Measurements from ENCODE around the gene DNAJC13. TPM values are rescaled to one million over a fixed set of nuclear protein-coding genes. Genes with fewer than 3 reads are reported as not detected.

The DNAJC13 gene
- total RNA-seq, 1 experiment from 2014 or later, result 18.1 TPM

DNA sequence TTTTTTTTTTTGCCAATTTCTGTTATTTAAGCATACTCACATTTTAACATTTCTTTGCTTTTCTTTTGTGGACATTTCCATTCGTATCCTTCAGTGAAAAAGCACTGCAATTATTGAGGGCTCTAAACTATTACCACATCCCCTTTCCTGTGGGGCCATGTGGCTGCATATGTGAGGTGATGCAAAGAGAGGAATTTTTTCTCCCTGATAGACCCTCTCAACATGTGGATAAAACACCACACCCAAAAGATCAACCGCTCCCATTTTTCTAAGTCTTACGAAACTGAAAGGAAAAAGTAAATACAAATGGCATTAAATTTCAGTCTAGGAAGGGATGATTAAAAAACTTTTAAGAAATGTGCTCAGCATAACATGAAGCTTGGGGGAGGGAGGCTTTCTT is 68.8 kb downstream of the DNAJC13 start:
- no peak overlapping the region for H4K8ac ChIP-seq (replicated peaks; ENCODE audit: insufficient read length, low read depth, low read length)
- no peak overlapping the region for H2BK15ac ChIP-seq (ENCODE audit: low read depth, low read length)
- Mint-ChIP-seq H3K36me3 (ENCODE audit: insufficient read depth in 1 of 3, low read depth in 3 of 3) (peaks cover 0 to 36% (median 18%) of the 10 kb centered on the region in 3 experiments; a peak in 5 of 7 replicates), H3K27ac (no peak overlapping the region; a peak in 1 of 7 replicates), H3K4me1 (no peaks in the 10 kb centered on the region), H3K27me3 (ENCODE audit: low read depth) (no peaks in the 10 kb centered on the region), H3K4me3 (no peak overlapping the region), H3K9me3 (no peaks in the 10 kb centered on the region)
- no peaks in the 10 kb centered on the region for H3K79me1 ChIP-seq (ENCODE audit: insufficient read depth, low read depth, low read length, poor library complexity, severe bottlenecking)
- no peak overlapping the region for H3K56ac ChIP-seq (ENCODE audit: insufficient read length, low read depth, low read length)
- no peaks in the 10 kb centered on the region for H3K23me2 ChIP-seq (ENCODE audit: insufficient read length, low read depth, low read length, poor library complexity, severe bottlenecking)
- H3K27me3 ChIP-seq (ENCODE audit: insufficient read depth, low read length), result no peaks in the 10 kb centered on the region
- H3K4me1 ChIP-seq (ENCODE audit: insufficient read depth, low read length), result no peaks in the 10 kb centered on the region
- no peak overlapping the region for H3K14ac ChIP-seq (ENCODE audit: insufficient read depth, low read length)
- no peak overlapping the region for H3K9ac ChIP-seq (ENCODE audit: extremely low read depth, insufficient read length, low read length)
- H4K91ac ChIP-seq (ENCODE audit: insufficient read length, low read depth, low read length), result no peak overlapping the region
- TF ChIP-seq, protein P1, sequence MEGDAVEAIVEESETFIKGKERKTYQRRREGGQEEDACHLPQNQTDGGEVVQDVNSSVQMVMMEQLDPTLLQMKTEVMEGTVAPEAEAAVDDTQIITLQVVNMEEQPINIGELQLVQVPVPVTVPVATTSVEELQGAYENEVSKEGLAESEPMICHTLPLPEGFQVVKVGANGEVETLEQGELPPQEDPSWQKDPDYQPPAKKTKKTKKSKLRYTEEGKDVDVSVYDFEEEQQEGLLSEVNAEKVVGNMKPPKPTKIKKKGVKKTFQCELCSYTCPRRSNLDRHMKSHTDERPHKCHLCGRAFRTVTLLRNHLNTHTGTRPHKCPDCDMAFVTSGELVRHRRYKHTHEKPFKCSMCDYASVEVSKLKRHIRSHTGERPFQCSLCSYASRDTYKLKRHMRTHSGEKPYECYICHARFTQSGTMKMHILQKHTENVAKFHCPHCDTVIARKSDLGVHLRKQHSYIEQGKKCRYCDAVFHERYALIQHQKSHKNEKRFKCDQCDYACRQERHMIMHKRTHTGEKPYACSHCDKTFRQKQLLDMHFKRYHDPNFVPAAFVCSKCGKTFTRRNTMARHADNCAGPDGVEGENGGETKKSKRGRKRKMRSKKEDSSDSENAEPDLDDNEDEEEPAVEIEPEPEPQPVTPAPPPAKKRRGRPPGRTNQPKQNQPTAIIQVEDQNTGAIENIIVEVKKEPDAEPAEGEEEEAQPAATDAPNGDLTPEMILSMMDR (conservative IDR thresholded peaks at IDR 0.05), result no peak
- no peak overlapping the region for H3K23ac ChIP-seq (ENCODE audit: insufficient read length, low read depth, low read length)
- no peak overlapping the region for H2BK5ac ChIP-seq (ENCODE audit: insufficient read length, low read length)
- no peak overlapping the region for H2BK12ac ChIP-seq (ENCODE audit: insufficient read length, low read depth, low read length)
- no peaks in the 10 kb centered on the region for H3K9me3 ChIP-seq (ENCODE audit: control insufficient read depth, low read depth, low read length)
- H2AK5ac ChIP-seq (ENCODE audit: insufficient read length, low read length), result no peak overlapping the region
- no peak overlapping the region for H3K18ac ChIP-seq (ENCODE audit: insufficient read length, low read depth, low read length)
- no peak overlapping the region for H2BK120ac ChIP-seq (ENCODE audit: low read depth, low read length, poor library complexity, severe bottlenecking)
- H3K4me2 ChIP-seq (ENCODE audit: insufficient read depth, insufficient read length, low read length), result no peak overlapping the region
- H3K79me2 ChIP-seq (ENCODE audit: insufficient read depth, low read length), result no peaks in the 10 kb centered on the region
- no peak overlapping the region for H2BK20ac ChIP-seq (ENCODE audit: low read depth, low read length, poor library complexity, severe bottlenecking)
- no peak overlapping the region for H3K4ac ChIP-seq (ENCODE audit: low read depth, low read length)
- no CpG with 5 or more reads among the region's 3 CpGs for WGBS (ENCODE audit: extremely low coverage, insufficient read length, low lambda C conversion rate)
- H3K27ac ChIP-seq (ENCODE audit: insufficient read length, low read depth, low read length), result no peak overlapping the region
- no peak overlapping the region for H3T11ph ChIP-seq (ENCODE audit: low read length)
- no peak overlapping the region for H4K5ac ChIP-seq (ENCODE audit: insufficient read length, low read depth, low read length)
- no peaks in the 10 kb centered on the region for H4K20me1 ChIP-seq (ENCODE audit: control insufficient read depth, insufficient read depth, insufficient read length)
- DNase-seq, result no peak
- H2AFZ ChIP-seq (ENCODE audit: low read length), result no peak overlapping the region
